SK-N-SH (cell line): ENCODE results near the gene NAXD. TPM values are rescaled to one million over a fixed set of nuclear protein-coding genes. Genes with fewer than 3 reads are reported as not detected.

Source experiments
- CTCF ChIA-PET: fragments of 300-600, 350-600 bp; formaldehyde crosslinking; extraction: SDS; loops from one replicate; lab custom pipeline; 2021; lab: Yijun Ruan, JAX
- POLR2A ChIA-PET: fragments of 350-600 bp; sonication (Branson Sonifier 250); formaldehyde crosslinking; extraction: SDS; loops from one replicate; lab custom pipeline; 2020; ENCODE audit warnings: antibody characterized with exemption, inconsistent platforms; lab: Yijun Ruan, JAX
- DNase-seq: peaks from one replicate; pipeline ENCODE4 v3.0.0; 2012
- H2AFZ ChIP-seq: fragments of 200-600 bp; sonication (generic); 2 replicates; pipeline ENCODE4 v1.8.1; 2016; ENCODE audit warnings: antibody characterized with exemption, mild to moderate bottlenecking, low read depth
- H3F3A ChIP-seq: fragments of 200-600 bp; sonication (generic); replicated peaks from 2 replicates; pipeline ENCODE3; 2016; ENCODE audit warnings: antibody characterized with exemption, mild to moderate bottlenecking; ENCODE audit not compliant: insufficient read depth
- H3K27ac ChIP-seq, 2 experiments: fragments of 200-500 bp in 1 of 2; fragments of 200-600 bp in 1 of 2; sonication (Bioruptor generic) in 1 of 2; sonication (generic), shearing (Covaris generic) in 1 of 2; 2 replicates each; pipeline versions ENCODE4 v1.5.1 to v1.6.1; 2014 to 2016; ENCODE audit warnings: low read depth in 2 of 2, inconsistent platforms in 1 of 2, low read length in 1 of 2, mild to moderate bottlenecking in 1 of 2, mixed read lengths in 1 of 2
- H3K27me3 ChIP-seq: fragments of 200-600 bp; sonication (generic), shearing (Covaris generic); 2 replicates; pipeline ENCODE4 v1.6.1; 2016; ENCODE audit warnings: mixed run types; ENCODE audit not compliant: insufficient read depth
- H3K36me3 ChIP-seq, 2 experiments: fragments of 200-500 bp in 1 of 2; fragments of 200-600 bp in 1 of 2; sonication (Bioruptor generic) in 1 of 2; sonication (generic) in 1 of 2; replicated peaks in 1 of 2; 2 replicates each; pipeline versions ENCODE3 to v1.5.1; 2014 to 2016; ENCODE audit warnings: low read length in 1 of 2, mild to moderate bottlenecking in 1 of 2; ENCODE audit not compliant: insufficient read depth in 2 of 2, control insufficient read depth in 1 of 2
- H3K4me1 ChIP-seq, 2 experiments: fragments of 200-500 bp in 1 of 2; fragments of 200-600 bp in 1 of 2; sonication (Bioruptor generic) in 1 of 2; sonication (generic), shearing (Covaris generic) in 1 of 2; 2 replicates each; pipeline versions ENCODE4 v1.5.1 to v1.6.1; 2014 to 2016; ENCODE audit warnings: low read depth in 1 of 2, low read length in 1 of 2, mixed run types in 1 of 2; ENCODE audit not compliant: insufficient read depth in 2 of 2, control insufficient read depth in 1 of 2
- H3K4me2 ChIP-seq: fragments of 200-600 bp; sonication (generic), shearing (Covaris generic); 2 replicates; pipeline ENCODE4 v1.6.1; 2017; ENCODE audit warnings: mixed run types
- H3K4me3 ChIP-seq, 2 experiments: fragments of 200-500 bp in 1 of 2; fragments of 200-600 bp in 1 of 2; sonication (Bioruptor generic) in 1 of 2; sonication (generic), shearing (Covaris generic) in 1 of 2; 2 replicates each; pipeline versions ENCODE4 v1.5.1 to v1.8.1; 2014 to 2016; ENCODE audit warnings: low read depth in 2 of 2, inconsistent platforms in 1 of 2, low read length in 1 of 2, mild to moderate bottlenecking in 1 of 2, mixed read lengths in 1 of 2, moderate library complexity in 1 of 2
- H3K79me2 ChIP-seq: fragments of 200-600 bp; sonication (generic); 2 replicates; pipeline ENCODE4 v1.8.1; 2017; ENCODE audit warnings: mild to moderate bottlenecking; ENCODE audit not compliant: insufficient read depth
- H3K9ac ChIP-seq: fragments of 200-600 bp; sonication (generic); 2 replicates; pipeline ENCODE4 v1.6.1; 2017; ENCODE audit warnings: mixed run types
- H3K9me2 ChIP-seq: fragments of 200-600 bp; sonication (generic); 2 replicates; pipeline ENCODE4 v1.6.1; 2017; ENCODE audit warnings: mixed run types
- H3K9me3 ChIP-seq: fragments of 200-600 bp; sonication (generic); 2 replicates; pipeline ENCODE4 v1.6.1; 2017; ENCODE audit warnings: mixed run types, mild to moderate bottlenecking, moderate library complexity
- H4K20me1 ChIP-seq: fragments of 200-600 bp; sonication (generic); 2 replicates; pipeline ENCODE4 v1.6.1; 2017; ENCODE audit warnings: mild to moderate bottlenecking, mixed run types; ENCODE audit not compliant: insufficient read depth
- GATA2 ChIP-seq: sonication (generic); formaldehyde crosslinking; IDR thresholded peaks from 2 replicates; pipeline ENCODE4 v1.5.0; 2020; ENCODE audit warnings: mild to moderate bottlenecking, missing genetic modification reagents
- JUND ChIP-seq: IDR thresholded peaks from 2 replicates; pipeline ENCODE4 v1.4.0; 2012
- MEF2A ChIP-seq: IDR thresholded peaks from 2 replicates; pipeline ENCODE4 v1.4.0; 2012; ENCODE audit warnings: low read depth, borderline replicate concordance
- MXI1 ChIP-seq: IDR thresholded peaks from 2 replicates; pipeline ENCODE4 v1.6.1; 2012; ENCODE audit warnings: mild to moderate bottlenecking, low read depth, low read length, improper control_type of control experiment
- SIN3A ChIP-seq: IDR thresholded peaks from 2 replicates; pipeline ENCODE4 v1.6.1; 2012; ENCODE audit warnings: low read depth, mild to moderate bottlenecking, low read length, moderate library complexity, borderline replicate concordance
- SMC3 ChIP-seq: IDR thresholded peaks from 2 replicates; pipeline ENCODE4 v1.6.1; 2012; ENCODE audit warnings: low read depth, low read length, improper control_type of control experiment
- TAF1 ChIP-seq: IDR thresholded peaks from 2 replicates; pipeline ENCODE4 v1.6.1; 2012; ENCODE audit warnings: low read depth, mild to moderate bottlenecking, low read length, moderate library complexity, borderline replicate concordance
- WGBS: methylation state at CpG from one replicate; pipeline ENCODE4 v1.1.6; 2017; ENCODE audit warnings: low lambda C conversion rate; 5-methylcytosine and 5-hydroxymethylcytosine counted together
- polyA plus RNA-seq, 3 experiments: library from polyadenylated mRNA; depleted of rRNA; stranded (reverse); fragments of >200 nt; gene quantifications; 2 replicates each; pipeline ENCODE4 v1.2.3, GENCODE V29; 2012
- TF ChIP-seq, protein P1 (sequence below): fragments of 150-350 bp; IDR thresholded peaks from 2 replicates; pipeline ENCODE4 v1.6.1; 2017; ENCODE audit warnings: antibody characterized with exemption, low read length, low read depth, borderline replicate concordance
- TF ChIP-seq, protein P2 (sequence below): fragments of 150-350 bp; IDR thresholded peaks from 2 replicates; pipeline ENCODE4 v1.6.1; 2016; ENCODE audit warnings: mild to moderate bottlenecking, low read depth, low read length
- TF ChIP-seq, protein P3 (sequence below): IDR thresholded peaks from 2 replicates; pipeline ENCODE4 v1.4.0; 2012; ENCODE audit warnings: low read depth, borderline replicate concordance
- TF ChIP-seq, protein P4 (sequence below): fragments of 200-600 bp; sonication (generic); IDR thresholded peaks from 2 replicates; pipeline ENCODE4 v1.6.1; 2017; ENCODE audit warnings: antibody characterized with exemption, mild to moderate bottlenecking, moderate library complexity

NAXD gene
- polyA plus RNA-seq, 1 of the 3 experiments (the other 2 are of a cell fraction): 32.4 TPM

DNA sequence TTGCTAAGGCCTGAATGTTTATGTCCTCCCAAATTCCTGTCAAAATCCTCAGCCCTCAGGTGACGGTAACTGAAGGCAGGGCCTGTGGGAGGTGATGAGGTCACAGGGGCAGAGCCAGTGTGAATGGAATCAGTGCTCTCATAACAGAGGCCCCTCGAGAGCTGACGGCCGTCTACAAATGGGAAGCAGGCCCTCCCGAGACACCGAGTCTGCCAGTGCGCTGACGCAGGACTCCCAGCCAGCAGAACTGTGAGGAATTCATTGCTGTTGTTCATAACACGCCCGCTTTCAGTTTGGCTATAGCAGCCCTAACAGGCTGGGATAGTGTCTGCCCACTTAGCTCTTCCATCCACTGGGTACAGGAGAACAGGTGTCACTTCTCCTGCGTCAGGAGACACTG lies 49.3 kb downstream of the NAXD start:
- no peak for DNase-seq
- 98% methylated on average over 10 of the region's 11 CpGs for WGBS
- no peaks in the 10 kb centered on the region for H3K79me2 ChIP-seq
- peaks cover 4% of the 10 kb centered on the region; the same call in 1 of the 2 replicates for H3K9me3 ChIP-seq
- no peaks in the 10 kb centered on the region for H3K27me3 ChIP-seq
- H3K27ac ChIP-seq: no peak overlapping the region
- peaks cover 73 to 79% of the 10 kb centered on the region in 2 experiments for H3K36me3 ChIP-seq
- no peak overlapping the region for H3K4me2 ChIP-seq
- no peaks in the 10 kb centered on the region for H4K20me1 ChIP-seq
- CTCF ChIA-PET: no interaction called here
- no peaks in the 10 kb centered on the region for H3F3A ChIP-seq
- no peak overlapping the region for H3K9ac ChIP-seq
- no peak overlapping the region for H2AFZ ChIP-seq
- H3K9me2 ChIP-seq: no peaks in the 10 kb centered on the region
- no peak overlapping the region for H3K4me3 ChIP-seq
- no peaks in the 10 kb centered on the region for H3K4me1 ChIP-seq
- POLR2A ChIA-PET: no interaction called here
- TF ChIP-seq SIN3A (no peak), GATA2 (CRISPR knock-in tag) (no peak), TAF1 (no peak), SMC3 (no peak), JUND (no peak), MXI1 (no peak)
- TF ChIP-seq, protein P1, sequence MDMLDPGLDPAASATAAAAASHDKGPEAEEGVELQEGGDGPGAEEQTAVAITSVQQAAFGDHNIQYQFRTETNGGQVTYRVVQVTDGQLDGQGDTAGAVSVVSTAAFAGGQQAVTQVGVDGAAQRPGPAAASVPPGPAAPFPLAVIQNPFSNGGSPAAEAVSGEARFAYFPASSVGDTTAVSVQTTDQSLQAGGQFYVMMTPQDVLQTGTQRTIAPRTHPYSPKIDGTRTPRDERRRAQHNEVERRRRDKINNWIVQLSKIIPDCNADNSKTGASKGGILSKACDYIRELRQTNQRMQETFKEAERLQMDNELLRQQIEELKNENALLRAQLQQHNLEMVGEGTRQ: no peak
- TF ChIP-seq, protein P2, sequence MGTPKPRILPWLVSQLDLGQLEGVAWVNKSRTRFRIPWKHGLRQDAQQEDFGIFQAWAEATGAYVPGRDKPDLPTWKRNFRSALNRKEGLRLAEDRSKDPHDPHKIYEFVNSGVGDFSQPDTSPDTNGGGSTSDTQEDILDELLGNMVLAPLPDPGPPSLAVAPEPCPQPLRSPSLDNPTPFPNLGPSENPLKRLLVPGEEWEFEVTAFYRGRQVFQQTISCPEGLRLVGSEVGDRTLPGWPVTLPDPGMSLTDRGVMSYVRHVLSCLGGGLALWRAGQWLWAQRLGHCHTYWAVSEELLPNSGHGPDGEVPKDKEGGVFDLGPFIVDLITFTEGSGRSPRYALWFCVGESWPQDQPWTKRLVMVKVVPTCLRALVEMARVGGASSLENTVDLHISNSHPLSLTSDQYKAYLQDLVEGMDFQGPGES: no peak
- TF ChIP-seq, protein P3, sequence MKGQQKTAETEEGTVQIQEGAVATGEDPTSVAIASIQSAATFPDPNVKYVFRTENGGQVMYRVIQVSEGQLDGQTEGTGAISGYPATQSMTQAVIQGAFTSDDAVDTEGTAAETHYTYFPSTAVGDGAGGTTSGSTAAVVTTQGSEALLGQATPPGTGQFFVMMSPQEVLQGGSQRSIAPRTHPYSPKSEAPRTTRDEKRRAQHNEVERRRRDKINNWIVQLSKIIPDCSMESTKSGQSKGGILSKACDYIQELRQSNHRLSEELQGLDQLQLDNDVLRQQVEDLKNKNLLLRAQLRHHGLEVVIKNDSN: no peak
- TF ChIP-seq, protein P4, sequence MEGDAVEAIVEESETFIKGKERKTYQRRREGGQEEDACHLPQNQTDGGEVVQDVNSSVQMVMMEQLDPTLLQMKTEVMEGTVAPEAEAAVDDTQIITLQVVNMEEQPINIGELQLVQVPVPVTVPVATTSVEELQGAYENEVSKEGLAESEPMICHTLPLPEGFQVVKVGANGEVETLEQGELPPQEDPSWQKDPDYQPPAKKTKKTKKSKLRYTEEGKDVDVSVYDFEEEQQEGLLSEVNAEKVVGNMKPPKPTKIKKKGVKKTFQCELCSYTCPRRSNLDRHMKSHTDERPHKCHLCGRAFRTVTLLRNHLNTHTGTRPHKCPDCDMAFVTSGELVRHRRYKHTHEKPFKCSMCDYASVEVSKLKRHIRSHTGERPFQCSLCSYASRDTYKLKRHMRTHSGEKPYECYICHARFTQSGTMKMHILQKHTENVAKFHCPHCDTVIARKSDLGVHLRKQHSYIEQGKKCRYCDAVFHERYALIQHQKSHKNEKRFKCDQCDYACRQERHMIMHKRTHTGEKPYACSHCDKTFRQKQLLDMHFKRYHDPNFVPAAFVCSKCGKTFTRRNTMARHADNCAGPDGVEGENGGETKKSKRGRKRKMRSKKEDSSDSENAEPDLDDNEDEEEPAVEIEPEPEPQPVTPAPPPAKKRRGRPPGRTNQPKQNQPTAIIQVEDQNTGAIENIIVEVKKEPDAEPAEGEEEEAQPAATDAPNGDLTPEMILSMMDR: no peak

DNA sequence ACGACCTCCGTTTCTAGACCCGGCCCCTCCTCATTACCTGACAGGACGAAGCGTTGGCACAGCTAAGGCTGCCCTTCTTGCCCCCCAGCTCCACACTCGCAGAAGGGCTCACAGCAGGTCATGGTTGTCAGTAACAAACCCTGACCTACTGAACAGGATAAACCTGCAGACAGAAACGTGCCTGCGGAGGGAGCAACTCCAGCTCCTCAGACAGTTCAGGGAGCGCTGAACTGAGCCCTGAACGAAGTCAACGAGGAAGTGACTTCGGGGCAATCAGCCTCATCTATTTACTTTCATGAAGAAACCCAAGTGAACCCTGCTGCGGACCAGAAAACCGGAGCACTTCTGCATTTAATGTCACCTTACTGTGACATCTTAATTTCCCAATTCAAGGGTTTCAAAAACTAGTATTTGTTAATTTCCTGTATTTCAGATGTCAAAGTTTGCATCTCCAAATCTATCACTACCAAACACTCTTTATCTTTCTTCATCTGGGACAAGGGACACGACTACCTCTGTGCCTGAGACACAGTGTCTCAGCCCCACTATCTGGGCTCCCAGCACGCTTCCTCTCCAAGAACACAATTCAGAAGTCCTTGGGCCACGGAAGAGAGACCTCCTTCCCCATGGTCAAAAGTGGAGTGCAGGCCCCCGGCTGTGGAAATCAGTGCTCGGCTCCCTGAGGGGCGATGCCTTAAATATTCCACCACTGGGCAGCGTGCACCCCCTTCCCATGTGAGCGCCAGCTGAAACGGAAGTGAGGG lies 50.3 kb downstream of the NAXD start:
- H3K4me2 ChIP-seq: no peak overlapping the region
- H3F3A ChIP-seq: no peaks in the 10 kb centered on the region
- H3K36me3 ChIP-seq: peaks cover 73 to 74% of the 10 kb centered on the region in 2 experiments
- H3K9me3 ChIP-seq: no peaks in the 10 kb centered on the region
- no peaks in the 10 kb centered on the region for H3K4me1 ChIP-seq
- H3K9ac ChIP-seq: no peak overlapping the region
- CTCF ChIA-PET: interaction anchor here (1.4 kb wide), 1 partner anchor 15 kb away, joined by 4 read pairs; no protein-coding TSS in a partner anchor
- POLR2A ChIA-PET: no interaction called here
- no peak for DNase-seq
- H3K9me2 ChIP-seq: no peaks in the 10 kb centered on the region
- H3K4me3 ChIP-seq: no peak overlapping the region
- H2AFZ ChIP-seq: no peak overlapping the region
- no peak for TF ChIP-seq MEF2A
- WGBS: 95% methylated on average over 23 of the region's 23 CpGs
- peaks cover 4% of the 10 kb centered on the region; the same call in 1 of the 2 replicates for H3K79me2 ChIP-seq
- H3K27ac ChIP-seq: no peak overlapping the region
- no peaks in the 10 kb centered on the region for H3K27me3 ChIP-seq
- no peaks in the 10 kb centered on the region for H4K20me1 ChIP-seq
